HK-2 (cell line): Measurements from ENCODE around the gene C20orf141.
A peak's percentile ranks its signal among the peaks of the same experiment; 100 is the strongest.
"Not testable (repeated sequence)": the region's sequence is repeated elsewhere in the genome, so short reads cannot be mapped to it uniquely, and the experiment has no call there.

ENCODE experiments used
- DNase-seq: peaks from one replicate; pipeline ENCODE4 v3.0.0-alpha.2; 2018; ENCODE audit not compliant: unreplicated experiment

C20orf141 gene

DNA sequence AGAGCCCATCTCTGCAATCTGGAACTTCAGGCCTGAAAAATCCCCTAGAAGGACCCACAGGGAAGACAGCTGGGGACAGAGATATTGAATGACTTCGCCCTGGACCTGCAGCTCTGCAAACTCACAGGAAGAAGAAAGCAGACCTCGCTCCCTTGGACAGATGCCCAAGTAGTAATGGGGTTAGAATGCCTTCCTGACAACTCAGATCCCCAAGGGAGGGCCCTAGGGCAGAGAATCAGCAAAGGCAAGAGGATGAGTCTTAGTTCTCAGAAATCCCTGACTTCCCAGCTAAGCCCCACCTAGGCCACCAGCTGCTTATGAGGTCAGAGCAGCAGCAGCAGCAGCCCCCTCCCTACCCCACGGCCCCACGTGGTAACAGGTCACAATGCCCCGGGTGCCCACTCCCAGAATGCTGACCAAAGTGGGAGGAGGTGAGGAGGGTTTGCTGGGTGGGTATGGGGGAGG lies at the start of gene C20orf141:
TSS of gene C20orf141 (plus strand) at position 401 of the 465 bp plus-strand sequence. CDS start 198 bp downstream, outside the sequence.
- DNase-seq, result peak; percentile 77

DNA sequence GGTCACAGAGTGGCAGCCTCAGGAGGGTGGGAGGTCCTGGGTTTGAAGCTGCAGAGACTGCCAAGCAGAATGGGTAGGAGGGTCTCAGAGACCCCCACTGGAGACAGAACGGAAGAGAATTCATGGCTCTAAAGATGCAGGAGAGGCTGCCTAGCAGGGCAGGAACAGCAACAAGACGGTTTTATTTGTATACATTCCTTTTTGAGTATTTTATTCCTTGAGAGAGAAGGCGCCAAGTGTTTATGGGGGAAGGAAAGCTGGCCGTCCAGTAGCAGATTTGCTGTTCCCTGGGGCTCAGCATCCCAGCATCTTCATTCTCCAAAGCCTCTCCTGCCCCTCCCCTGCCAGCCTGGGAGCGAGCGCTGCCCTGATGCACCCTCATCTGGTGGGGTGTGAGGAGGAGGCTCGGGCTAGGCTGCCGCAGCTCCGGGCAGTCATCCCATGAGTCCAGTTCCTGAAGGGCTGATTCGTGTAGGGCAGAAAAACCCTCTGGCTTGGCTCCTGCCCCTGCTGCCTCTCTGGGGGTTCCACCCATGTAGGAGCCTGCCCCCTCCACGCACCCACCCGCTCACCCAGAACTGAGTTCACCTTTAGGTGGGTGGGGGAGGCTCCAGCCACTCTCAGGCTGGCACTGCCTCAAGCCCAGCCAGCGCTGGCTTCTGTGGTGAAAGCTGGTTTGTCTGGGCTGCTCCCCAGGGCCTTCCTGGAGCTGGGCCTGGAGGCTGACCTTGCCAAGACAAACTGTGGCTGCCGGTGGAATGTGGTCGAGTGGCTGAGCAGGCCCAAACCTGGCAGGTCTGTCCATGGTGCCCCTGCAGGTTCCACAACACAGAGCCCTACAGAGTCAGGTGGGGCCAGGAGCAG lies 46.8 kb upstream of the C20orf141 start:
- DNase-seq, result no peak

GRCh38 chr20:2768632-2769015 lies 46.2 kb upstream of the C20orf141 start:
- DNase-seq, result no peak

- not testable (repeated sequence) for DNase-seq
Observed at GRCh38 chr20:2770091-2770490, 44.7 kb upstream of the C20orf141 start.

GRCh38 chr20:2771631-2772080 lies 43.1 kb upstream of the C20orf141 start:
- DNase-seq, result no peak

GRCh38 chr20:2773812-2774211 lies 41.0 kb upstream of the C20orf141 start:
- DNase-seq, result no peak

GRCh38 chr20:2775139-2775538 lies 39.6 kb upstream of the C20orf141 start:
- DNase-seq, result no peak

DNA sequence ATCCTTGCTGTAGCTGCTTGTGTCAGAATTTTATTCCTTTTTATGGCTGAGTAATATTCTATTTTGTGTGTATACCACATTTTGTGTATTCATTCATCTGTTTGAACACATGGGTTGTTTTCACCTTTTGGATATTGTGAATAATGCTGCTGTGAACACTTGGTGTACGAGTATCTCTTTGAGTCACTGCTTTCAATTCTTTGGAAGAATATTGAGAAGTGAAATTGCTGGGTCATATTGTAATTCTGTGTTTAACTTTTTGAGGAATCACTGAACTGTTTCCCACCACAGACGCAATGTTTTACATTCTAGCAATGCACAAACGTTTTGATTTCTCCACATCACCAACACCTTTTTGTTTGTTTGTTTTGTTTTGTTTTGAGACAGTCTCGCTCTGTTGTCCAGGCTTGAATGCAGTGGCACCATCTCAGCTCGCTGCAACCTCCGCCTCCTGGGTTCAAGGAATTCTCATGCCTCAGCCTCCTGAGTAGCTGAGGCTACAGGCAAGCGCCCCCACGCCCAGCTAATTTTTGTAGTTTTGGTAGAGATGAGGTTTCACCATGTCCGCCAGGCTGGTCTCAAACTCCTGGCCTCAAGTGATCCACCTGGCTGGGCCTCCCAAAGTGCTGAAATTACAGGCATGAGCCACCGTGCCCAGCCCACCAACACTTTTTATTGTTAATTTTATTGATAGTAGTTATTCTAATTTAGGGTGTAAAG lies 36.0 kb upstream of the C20orf141 start:
- DNase-seq, result no peak

DNA sequence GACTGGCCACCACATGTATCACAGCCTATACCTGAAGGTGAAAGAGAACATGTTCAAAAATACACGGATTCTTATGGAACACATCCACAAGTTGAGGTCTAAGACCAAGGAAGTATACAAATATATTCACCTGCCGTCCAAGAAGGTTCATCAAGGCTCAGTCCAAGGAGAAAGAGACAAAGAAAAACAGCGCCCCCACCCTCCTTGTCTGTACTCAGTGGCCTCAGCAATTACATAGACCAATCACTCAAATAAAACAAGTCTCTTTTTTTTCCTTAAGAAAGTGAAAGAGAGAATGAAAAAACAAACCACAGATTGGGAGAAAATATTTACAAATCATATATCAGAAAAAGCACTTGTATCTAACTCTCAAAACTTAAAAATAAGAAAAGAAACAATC lies 33.8 kb upstream of the C20orf141 start:
- DNase-seq, result no peak

- DNase-seq, result no peak
Observed at GRCh38 chr20:2783908-2784566, 30.8 kb upstream of the C20orf141 start.

DNA sequence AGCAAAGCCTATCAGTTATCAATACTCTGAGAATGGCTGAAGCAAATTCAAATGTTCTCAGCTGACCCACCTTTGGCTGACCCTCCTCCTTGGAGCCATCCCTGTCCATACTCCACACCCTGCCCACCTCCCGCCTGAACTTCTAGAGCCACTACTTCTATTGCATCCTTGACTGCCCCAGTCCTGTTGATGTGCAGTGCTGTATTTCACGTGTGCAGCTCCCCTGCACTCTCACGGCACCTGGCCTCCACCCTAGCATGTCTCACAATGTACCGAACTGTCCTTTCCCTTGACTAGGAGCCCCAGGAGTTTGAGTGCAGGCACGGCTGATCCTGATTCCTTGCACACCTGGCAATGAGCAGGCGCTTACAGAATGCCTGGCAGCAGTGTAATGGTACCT lies 21.3 kb upstream of the C20orf141 start:
- DNase-seq, result no peak

DNA sequence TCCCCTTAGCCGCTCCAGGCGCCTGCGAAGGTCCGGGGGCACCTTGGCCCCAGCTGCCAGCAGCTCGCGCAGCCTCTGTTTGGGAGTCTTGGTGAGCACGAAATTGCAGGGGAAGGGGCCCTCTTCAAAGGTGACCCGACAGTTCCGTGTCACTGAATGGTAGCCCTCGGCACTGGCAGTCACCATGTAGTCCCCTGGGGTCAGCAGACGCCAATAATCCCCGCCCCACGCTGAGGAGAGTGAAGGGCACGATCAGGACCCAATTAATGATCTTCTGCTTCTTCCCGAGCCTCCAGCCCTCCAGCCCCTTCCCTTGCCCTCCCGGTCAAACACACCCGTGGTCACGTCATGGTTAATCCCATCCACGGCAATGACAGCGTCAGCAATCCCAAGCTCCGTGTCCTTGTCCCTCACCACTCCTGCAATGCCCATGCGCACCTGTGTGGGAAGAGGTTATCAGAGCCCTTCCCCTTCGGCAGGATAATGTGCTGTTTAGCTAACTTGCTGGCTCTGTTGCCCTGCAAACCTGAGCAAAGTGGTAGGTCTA lies 20.5 kb upstream of the C20orf141 start:
- no peak for DNase-seq

- DNase-seq, result no peak
Observed at GRCh38 chr20:2794866-2795447, 19.8 kb upstream of the C20orf141 start.

DNA sequence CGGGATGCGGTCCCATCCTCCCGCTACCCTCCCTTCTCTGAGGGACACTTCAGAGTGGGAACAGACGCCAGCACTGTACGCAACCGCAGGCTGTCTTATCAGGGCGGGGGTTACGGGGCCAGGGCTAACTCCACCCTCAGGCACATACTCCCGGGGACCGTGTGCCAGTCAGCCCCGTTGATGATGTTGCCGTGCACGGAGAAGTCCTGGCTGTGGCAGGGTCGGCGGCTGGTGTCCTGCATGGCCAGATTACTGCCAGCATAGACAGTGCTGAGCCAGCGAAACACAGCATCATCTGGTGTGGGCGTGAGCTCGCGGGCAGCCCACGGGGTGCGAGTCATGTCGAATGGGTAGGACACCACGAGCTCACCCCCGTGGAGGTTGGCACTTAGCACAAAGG lies 19.3 kb upstream of the C20orf141 start:
- no peak for DNase-seq

- DNase-seq, result no peak
Observed at GRCh38 chr20:2796011-2796660, 18.7 kb upstream of the C20orf141 start.

DNA sequence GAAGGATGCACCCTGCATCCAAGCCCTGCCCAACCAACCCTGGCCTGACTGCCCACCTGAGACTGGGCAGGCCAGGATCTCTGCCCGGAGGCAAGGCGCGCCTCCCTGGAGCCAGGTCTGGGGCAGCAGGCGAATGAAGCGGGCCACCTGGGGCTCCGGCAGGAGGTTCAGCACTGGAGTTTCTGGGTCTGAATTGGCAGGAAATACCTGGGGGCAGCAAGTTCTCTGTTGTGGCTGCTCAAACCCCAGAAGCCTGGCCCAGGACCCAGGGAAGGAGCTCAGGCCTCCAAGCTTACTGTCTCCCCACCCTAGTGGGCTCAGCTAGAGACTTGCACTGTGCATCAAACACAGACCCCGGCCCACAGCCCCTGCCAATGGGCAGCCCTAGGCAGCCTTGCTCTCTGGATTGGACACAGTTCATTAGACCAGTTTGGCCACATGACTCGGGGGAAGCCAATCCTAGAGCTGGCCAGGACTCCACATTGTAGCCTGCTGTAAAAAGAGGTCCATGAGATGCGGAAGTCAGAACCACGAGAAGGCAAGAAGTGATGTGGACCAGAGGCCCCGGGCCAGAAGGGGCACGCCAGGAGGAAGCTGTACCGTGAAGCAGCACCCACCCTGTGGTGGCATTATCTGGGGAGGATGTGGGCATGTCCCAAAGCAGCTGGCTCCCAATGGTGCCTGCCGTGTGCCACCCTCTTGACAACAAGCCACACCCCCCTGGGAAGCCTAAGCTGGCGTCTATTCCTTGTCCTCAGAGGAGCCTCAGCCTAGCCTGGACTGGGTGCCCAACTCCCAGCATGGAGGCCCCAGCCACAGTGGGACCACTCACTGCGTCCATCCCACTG lies 17.4 kb upstream of the C20orf141 start:
- DNase-seq, result no peak

DNA sequence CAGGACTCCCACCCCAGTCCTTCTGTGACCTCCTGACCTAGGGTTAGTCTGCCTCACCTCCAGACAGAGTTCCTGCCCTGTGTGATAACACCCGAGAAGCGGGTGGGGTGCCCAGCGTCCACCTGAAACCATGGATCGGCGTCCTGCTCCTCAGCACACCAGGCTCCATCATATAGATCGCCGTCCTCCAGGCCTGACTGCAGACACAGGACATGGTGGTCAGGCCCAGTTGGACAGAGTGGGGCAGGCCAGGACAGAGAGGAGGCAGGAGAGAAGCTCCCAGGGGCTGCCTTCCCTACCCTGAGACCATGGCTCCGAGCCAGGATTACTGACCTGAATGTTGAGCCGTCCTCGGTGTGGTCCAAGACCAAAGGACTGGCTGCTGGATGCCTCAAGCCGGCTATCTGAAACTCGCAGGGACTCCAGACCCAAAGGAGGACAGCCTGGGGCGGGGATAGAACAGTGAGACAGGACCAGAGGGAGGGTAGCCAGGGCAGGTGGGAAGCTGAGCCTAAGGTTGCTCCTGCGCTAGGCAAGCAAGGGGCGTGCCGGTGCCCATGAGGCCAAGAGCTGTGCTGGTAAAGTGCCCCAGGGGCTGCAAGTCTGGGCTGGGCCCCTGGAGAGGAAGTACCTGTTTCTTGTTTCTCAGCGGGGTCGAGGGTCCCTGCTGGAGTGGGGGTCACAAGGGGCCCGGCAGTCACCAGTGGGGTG lies 16.5 kb upstream of the C20orf141 start:
- no peak for DNase-seq

- no peak for DNase-seq
Observed at GRCh38 chr20:2798814-2799213, 16.0 kb upstream of the C20orf141 start.

- no peak for DNase-seq
Observed at GRCh38 chr20:2799271-2799670, 15.5 kb upstream of the C20orf141 start.
